Measurements from ENCODE around the gene ALOX12B.

DNA sequence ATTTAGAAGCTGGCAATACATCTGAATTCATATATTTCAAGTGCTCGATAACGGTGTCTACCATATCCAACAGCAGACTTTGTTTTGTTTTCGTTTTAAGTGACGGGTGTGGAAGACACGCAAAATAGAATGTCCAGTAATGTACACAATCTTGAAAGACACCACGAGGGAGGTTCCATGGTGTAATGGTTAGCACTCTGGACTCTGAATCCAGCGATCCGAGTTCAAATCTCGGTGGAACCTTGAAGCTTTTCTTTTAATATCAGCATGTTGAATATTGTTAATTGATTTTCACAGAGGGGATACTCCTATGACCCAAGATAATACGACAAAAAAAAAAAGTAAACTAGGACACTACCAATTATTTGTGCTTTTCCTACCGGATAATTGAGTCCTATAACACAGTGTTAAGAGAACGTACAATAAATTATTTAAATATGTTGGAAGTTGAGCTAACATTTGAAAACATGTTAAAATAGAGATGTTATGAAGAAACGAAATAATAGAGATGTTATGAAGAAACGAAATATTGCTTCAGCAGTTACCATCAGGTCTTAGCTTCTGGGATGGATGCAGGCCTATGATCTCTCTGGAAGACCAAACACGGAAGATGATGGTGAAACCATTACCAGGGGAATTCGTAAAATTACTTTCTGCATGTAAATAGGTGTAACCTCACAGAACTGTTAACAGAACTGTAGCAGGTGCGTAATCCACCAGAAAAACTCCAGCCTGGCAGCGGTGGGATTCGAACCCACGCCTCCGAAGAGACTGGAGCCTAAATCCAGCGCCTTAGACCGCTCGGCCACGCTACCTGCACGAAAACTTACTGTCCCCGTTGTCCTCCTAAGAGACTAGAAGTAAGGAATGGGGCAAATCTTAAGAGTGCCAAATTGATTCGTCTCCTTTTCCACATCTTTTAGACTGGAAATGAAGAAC is 32.3 kb upstream of the ALOX12B start:
- TF ChIP-seq, protein P1, sequence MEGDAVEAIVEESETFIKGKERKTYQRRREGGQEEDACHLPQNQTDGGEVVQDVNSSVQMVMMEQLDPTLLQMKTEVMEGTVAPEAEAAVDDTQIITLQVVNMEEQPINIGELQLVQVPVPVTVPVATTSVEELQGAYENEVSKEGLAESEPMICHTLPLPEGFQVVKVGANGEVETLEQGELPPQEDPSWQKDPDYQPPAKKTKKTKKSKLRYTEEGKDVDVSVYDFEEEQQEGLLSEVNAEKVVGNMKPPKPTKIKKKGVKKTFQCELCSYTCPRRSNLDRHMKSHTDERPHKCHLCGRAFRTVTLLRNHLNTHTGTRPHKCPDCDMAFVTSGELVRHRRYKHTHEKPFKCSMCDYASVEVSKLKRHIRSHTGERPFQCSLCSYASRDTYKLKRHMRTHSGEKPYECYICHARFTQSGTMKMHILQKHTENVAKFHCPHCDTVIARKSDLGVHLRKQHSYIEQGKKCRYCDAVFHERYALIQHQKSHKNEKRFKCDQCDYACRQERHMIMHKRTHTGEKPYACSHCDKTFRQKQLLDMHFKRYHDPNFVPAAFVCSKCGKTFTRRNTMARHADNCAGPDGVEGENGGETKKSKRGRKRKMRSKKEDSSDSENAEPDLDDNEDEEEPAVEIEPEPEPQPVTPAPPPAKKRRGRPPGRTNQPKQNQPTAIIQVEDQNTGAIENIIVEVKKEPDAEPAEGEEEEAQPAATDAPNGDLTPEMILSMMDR (IDR thresholded peaks at IDR 0.05; ENCODE audit: low read length), result no peak
- no peak for TF ChIP-seq EZH2 (IDR thresholded peaks at IDR 0.05; ENCODE audit: borderline replicate concordance, low read length)

Measured in OCI-LY1 (cell line).